ENCODE data around the gene SLC11A1.

SLC11A1 gene, protein sequence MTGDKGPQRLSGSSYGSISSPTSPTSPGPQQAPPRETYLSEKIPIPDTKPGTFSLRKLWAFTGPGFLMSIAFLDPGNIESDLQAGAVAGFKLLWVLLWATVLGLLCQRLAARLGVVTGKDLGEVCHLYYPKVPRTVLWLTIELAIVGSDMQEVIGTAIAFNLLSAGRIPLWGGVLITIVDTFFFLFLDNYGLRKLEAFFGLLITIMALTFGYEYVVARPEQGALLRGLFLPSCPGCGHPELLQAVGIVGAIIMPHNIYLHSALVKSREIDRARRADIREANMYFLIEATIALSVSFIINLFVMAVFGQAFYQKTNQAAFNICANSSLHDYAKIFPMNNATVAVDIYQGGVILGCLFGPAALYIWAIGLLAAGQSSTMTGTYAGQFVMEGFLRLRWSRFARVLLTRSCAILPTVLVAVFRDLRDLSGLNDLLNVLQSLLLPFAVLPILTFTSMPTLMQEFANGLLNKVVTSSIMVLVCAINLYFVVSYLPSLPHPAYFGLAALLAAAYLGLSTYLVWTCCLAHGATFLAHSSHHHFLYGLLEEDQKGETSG

DNA sequence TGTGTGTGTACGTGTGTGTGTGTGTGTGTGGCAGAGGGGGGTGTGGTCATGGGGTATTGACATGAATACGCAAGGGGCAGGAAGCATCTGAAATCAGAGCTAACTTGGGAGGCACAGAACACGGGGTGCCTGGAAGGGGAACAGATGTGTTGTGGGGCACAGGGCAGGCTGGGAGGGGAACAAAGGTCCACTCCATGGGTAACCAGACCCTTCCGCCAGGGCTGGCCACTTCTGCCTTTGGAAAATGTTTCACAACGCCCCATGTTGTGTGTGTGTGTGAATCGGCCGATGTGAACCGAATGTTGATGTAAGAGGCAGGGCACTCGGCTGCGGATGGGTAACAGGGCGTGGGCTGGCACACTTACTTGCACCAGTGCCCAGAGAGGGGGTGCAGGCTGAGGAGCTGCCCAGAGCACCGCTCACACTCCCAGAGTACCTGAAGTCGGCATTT, at the start of gene SLC11A1:
TSS of gene SLC11A1 (plus strand) at position 358 of the 451 bp plus-strand sequence. CDS start 96 bp downstream, outside the sequence.
- DNase-seq (ENCODE audit: low spot score) = no peak

DNA sequence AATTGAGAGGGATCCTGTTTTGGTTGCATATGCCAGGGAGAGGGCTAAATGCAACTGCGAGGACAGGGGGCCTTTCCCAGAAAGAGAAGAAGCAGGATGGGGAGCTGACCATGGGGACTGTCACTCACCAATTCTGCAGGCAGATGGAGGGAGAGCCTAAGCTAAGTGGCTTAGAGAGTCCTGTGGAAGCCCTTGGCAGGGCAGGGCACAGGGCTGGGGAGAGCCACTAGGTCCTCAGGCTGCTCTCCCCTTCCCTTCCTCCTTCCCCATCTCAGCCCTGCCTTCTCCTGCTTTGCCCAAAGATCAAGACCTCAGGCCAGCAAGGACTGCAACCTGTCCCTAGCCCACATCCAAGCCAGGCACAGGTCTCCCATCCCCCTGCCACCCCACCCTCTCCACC, 49.8 kb upstream of the SLC11A1 start:
- no peak for DNase-seq (ENCODE audit: low spot score)

- no peak for DNase-seq (ENCODE audit: low spot score)
Observed at GRCh38 chr2:218332920-218333645, 49.0 kb upstream of the SLC11A1 start.

DNA sequence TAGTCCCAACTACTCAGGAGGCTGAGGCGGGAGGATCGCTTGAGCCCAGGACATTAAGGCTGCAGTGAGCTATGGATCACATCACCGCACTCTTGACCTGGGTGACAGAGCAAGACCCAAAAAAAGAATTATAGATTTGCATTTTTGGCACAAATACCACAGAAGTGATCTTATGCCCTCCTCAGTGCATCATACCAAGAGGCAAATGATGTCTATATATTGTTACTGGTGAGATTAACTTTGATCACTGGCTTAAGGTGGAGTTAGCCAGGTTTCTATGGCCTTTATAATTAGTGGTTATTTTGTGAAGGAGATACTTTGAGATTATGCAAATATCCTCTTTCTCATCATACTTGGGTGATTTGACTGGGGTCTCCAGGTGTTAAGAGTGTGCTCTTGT, 47.5 kb upstream of the SLC11A1 start:
- DNase-seq (ENCODE audit: low spot score) = no peak

DNA sequence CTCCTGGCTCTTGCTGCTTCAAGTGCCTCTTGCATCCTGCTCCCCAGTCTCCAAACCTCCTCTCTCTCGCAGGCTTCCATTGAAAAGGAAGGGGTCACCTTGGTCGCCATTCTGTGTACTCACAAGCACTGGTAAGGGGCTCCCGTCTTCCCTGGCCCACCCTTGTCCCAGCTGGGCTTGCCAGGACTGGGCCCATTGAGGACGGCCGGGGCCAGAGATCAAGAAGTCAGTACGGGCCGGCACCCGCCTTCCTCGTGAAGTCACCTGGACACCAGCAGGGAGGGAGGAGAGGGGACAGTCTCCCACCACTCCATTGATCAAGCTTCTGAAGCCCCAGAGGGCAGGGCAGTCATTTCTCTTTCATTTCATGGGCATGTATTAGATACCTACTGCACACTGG, 41.4 kb upstream of the SLC11A1 start:
- DNase-seq (ENCODE audit: low spot score) = no peak

DNA sequence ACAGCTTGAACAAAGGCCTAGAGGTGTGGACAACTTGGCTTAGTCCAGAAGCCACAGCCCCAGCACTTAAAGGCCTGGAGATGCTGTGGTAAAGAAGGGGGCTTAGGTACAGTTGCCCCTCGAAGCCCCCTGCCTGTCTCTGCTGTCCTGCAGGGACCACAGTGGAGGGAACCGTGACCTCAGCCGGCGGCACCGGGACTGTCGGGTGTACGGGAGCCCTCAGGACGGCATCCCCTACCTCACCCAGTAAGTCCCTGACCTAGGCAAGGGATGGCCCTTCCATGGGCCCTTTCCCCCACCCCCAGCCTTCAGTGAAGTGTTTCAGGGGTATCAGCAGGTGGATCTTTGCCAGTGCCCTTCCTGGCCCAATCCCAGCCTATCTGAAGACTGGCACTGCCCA, 40.7 kb upstream of the SLC11A1 start:
- DNase-seq (ENCODE audit: low spot score) = no peak

DNA sequence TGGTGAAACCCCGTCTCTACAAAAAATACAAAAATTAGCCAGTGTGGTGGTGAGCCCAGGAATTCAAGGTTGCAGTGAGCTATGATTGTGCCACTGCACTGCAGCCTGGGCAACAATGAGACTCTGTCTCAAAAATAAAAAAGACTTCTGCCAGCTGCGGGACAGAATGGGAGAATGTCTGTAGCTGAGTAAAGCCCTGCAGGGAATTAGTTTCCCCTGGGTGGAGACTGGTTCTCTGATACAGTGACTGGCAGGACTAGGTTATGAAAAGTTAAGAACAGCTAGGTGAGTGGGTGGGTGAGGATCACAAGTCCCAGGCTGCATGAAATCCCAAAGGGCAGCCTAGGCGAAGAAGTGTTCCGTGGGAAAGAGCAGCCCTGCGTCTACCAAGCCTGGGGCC, 39.2 kb upstream of the SLC11A1 start:
- DNase-seq (ENCODE audit: low spot score) = no peak

DNA sequence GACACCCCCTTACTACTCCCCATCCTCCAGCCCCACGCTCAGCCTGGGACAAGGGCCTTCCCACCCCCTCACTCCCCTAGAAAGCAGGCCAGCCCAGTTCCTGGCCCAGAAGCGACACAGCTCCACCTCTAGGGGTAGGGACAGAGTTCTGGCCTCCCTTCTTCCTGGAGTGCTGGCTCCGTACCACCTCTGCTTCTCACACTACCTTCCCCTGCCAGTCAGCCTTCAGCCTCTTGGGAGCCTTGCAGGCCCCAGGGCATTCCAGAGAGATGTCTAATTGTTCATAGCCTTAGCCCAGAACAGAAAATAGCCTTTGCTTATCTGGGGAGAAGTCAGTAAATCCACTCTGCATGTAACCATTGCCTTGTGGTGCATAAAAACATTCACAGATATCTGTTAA, 38.5 kb upstream of the SLC11A1 start:
- no peak for DNase-seq (ENCODE audit: low spot score)

DNA sequence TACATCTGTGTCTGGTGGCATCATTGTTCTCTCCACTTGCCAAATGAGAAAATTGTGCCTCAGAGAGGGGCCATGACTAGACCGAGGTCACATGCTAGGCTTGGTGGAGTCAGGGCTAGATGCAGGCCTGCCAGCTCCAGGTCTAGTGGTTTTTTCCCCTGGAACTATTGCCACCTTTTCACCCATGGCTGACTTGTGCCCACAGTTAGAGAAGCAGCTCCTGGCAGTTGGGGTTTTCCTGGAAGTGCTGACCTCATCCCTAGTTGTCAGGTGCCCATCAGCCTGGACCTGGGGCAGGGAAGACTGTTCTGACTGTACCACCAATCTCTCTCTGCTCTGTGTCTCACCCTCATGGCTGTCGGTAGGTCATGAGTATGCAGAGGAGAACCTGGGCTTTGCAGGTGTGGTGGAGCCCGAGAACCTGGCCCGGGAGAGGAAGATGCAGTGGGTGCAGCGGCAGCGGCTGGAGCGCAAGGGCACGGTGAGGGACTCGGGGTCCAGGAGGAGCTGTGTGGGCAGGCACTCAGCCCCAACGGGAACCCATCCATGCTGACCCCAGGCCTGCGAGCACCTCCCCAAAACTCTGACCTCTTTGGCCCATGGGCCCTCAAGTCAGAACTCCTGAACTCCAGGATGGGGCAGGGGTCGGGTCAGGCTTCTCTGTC, 37.9 kb upstream of the SLC11A1 start:
- no peak for DNase-seq (ENCODE audit: low spot score)

- DNase-seq (ENCODE audit: low spot score) = no peak
Observed at GRCh38 chr2:218344755-218345417, 37.2 kb upstream of the SLC11A1 start.

DNA sequence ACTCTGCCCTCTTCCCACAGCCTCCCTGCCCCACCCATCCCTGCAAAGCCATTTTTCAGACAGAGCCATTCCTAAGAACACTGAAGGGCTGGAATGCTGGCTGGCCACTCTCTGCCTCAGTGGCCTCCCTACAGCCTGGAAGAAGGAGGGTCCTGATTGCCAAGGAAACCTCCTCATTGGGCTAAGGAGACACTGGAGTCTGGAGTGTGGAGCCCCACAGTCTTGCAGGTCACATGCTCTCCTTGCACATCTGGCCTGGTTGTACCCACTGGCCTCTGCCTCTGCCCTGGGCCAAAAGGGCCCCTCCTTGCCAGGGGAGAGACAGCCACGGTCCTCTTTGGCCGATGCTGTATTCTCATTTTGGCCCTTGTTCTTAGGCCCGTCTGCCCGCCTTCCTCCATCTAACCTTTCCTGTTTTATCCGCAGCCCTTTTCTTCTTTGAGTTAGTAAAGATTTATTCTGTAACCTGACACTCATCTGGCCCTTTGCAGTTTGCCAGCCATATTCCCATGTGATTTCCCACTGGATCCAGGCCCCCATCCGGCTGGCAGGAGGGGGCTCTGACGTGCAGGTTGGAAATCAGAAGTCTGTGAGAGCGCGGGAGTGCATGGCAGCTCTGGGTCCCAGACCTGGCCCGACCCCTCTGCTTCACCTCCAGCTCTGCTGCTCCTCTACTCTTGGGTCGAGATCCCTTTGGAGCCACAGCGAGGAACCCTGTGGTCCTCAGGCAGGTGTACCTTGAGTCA, 36.4 kb upstream of the SLC11A1 start:
- DNase-seq (ENCODE audit: low spot score) = no peak

DNA sequence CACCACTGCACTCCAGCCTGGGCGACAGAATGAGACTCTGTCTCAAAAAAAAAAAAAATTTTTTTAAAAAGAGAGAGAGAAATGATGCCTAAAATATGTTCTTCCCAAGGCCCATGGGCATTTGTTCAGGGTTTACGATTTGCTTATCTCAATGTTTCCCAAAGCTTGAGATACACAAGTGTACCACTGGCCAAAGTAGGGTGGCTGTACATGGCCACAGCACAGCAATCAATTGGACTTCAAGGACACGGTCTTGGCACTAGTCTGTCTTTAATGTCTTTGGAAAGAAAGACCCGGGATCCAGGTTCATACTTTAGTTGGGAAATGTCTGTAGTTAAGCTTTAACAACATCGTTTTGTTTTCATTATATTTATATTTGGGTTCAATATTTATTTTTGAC, 34.9 kb upstream of the SLC11A1 start:
- DNase-seq (ENCODE audit: low spot score) = no peak

GRCh38 chr2:218354045-218354444, 28.0 kb upstream of the SLC11A1 start:
- no peak for DNase-seq (ENCODE audit: low spot score)

DNA sequence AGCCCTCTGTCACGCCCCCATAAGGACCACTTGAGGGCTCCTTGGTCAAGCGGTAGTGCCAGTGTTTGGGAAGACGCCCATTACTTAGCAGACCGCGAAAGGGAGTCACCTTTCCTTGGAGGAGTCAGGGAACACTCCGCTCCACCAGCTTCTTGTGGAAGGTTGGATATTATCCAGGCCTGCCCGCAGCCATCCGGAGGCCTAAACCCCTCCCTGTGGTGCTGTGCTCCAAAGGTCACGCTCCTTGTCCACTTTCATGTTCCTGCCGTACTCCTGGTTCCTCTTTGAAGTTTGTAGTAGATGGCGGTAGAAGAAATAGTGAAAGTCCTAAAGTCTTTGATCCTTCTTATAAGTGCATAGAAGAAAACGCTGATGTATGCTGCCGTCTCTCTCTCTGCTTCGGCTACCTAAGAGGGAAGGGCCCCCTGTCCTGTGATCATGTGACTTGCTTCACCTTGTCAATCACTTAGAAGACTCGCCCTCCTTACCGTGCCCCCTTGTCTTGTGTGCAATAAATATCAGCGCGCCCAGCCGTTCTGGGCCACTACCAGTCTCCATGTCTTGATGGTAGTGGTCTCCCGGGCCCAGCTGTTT, 27.1 kb upstream of the SLC11A1 start:
- DNase-seq (ENCODE audit: low spot score) = no peak

GRCh38 chr2:218357236-218358177, 24.6 kb upstream of the SLC11A1 start:
- DNase-seq (ENCODE audit: low spot score) = no peak

- no peak for DNase-seq (ENCODE audit: low spot score)
Observed at GRCh38 chr2:218360453-218360852, 21.6 kb upstream of the SLC11A1 start.

DNA sequence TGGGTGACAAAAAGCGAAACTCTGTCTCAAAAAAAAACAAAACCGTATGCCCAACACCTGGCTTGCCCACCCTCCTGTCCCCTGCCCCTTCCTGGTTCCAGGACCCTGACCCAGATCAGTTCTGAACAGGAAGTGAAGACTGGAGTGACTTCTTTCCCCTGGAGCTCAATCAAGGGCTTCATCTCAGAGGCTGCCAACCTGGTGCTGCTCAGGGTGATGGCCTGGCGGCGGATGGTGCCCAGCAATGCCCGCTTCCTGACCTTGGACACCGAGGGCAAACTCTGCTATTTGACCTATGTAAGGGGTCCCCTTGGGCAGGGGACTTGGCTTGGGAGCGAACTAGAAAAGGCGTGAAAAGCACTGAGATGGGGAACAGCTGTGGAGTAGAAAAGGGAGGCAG, 19.5 kb upstream of the SLC11A1 start:
- DNase-seq (ENCODE audit: low spot score) = no peak

DNA sequence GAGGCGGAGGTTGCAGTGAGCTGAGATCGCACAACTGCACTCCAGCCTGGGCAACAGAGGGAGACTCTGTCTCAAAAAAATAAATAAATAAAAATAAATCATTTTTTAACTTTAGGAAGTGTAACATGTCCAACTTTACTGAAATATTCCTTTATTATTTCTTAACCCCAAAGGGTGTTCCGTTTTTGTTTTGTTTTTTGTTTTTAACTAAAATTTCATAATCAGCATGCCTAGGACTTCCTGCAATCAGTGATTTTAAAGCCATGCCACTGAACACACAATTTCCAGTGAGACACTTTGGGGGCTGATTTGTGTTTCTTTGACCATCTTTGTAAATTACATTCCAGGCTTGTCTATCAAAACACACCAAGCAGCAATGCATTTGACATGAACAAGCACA, 18.3 kb upstream of the SLC11A1 start:
- DNase-seq (ENCODE audit: low spot score) = no peak

- no peak for DNase-seq (ENCODE audit: low spot score)
Observed at GRCh38 chr2:218364196-218364595, 17.9 kb upstream of the SLC11A1 start.
